Spleen (tissue), 11 donors: ENCODE measurements around the gene NR2E3. TPM values are rescaled to one million over a fixed set of nuclear protein-coding genes. Genes with fewer than 3 reads are reported as not detected.
"Not testable (repeated sequence)": the region's sequence is repeated elsewhere in the genome, so short reads cannot be mapped to it uniquely, and the experiment has no call there.

Experiments
- DNase-seq: peaks from one replicate; pipeline ENCODE4 v3.0.0-alpha.2; 2020
- H3K27ac ChIP-seq, 8 donors: fragments of 200-600 bp; sonication (generic) in 7 of 8; 1 replicate in 4 of 8; 2 replicates in 4 of 8; pipeline versions ENCODE4 v1.5.0 to v1.8.0; 2016 to 2021; ENCODE audit warnings: inconsistent platforms in 4 of 8, mild to moderate bottlenecking in 4 of 8, moderate library complexity in 1 of 8
- H3K27me3 ChIP-seq, 7 donors: fragments of 200-600 bp; sonication (generic) in 6 of 7; replicated peaks in 1 of 7; 1 replicate in 4 of 7; 2 replicates in 3 of 7; pipeline versions ENCODE4 v1.5.0 to v1.8.0; 2016 to 2021; ENCODE audit warnings: inconsistent platforms in 3 of 7, mild to moderate bottlenecking in 1 of 7
- H3K36me3 ChIP-seq, 6 donors: fragments of 200-600 bp; sonication (generic) in 5 of 6; 1 replicate in 4 of 6; 2 replicates in 2 of 6; pipeline versions ENCODE4 v1.5.0 to v1.8.0; 2016 to 2021; ENCODE audit warnings: inconsistent platforms in 2 of 6
- H3K4me1 ChIP-seq, 6 donors: fragments of 200-600 bp; sonication (generic) in 5 of 6; 1 replicate in 3 of 6; 2 replicates in 3 of 6; pipeline versions ENCODE4 v1.5.0 to v1.8.0; 2016 to 2021; ENCODE audit warnings: inconsistent platforms in 3 of 6
- H3K4me3 ChIP-seq, 8 donors: fragments of 200-600 bp; sonication (generic) in 7 of 8; 1 replicate in 4 of 8; 2 replicates in 4 of 8; pipeline versions ENCODE4 v1.5.0 to v1.8.0; 2016 to 2021; ENCODE audit warnings: inconsistent platforms in 4 of 8, mild to moderate bottlenecking in 4 of 8, moderate library complexity in 2 of 8
- H3K9me3 ChIP-seq, 8 donors: fragments of 200-600 bp; sonication (generic) in 7 of 8; 1 replicate in 4 of 8; 2 replicates in 4 of 8; pipeline versions ENCODE4 v1.5.0 to v1.8.0; 2016 to 2021; ENCODE audit warnings: inconsistent platforms in 4 of 8
- POLR2A ChIP-seq, 3 donors: fragments of 450-650 bp; IDR thresholded peaks; one replicate each; pipeline ENCODE4 v1.5.1; 2017; ENCODE audit warnings: antibody characterized with exemption in 3 of 3, mild to moderate bottlenecking in 1 of 3
- POLR2AphosphoS5 ChIP-seq, 3 donors: sonication (generic); formaldehyde crosslinking; IDR thresholded peaks; one replicate each; pipeline ENCODE4 v1.5.1; 2017; ENCODE audit warnings: antibody characterized with exemption in 3 of 3
- WGBS, 5 donors: extraction: QIAGEN DNeasy Blood & Tissue Kit in 3 of 5; methylation state at CpG; one replicate each; pipeline versions ENCODE4 v1.1.5 to v1.1.7; 2013 to 2018; 5-methylcytosine and 5-hydroxymethylcytosine counted together
- intact Hi-C: fragments of 100-400 bp; cut with DNase I; formaldehyde crosslinking; loops from one replicate; pipeline ENCODE4 v1.15.0; 2023; ENCODE audit warnings: low total_unique reads
- polyA plus RNA-seq, 3 donors: library from polyadenylated mRNA; stranded (reverse); fragments of 200-250 nt; gene quantifications; one replicate each; pipeline ENCODE4 v1.2.1, GENCODE V29; 2013
- small RNA-seq, 4 donors: library from RNA; depleted of rRNA; stranded (forward); fragments of <200 nt; gene quantifications; one replicate each; pipeline ENCODE3, GENCODE V24; 2016
- total RNA-seq, 7 donors: library from RNA; depleted of rRNA in 3 of 7; stranded (reverse); fragments of >200 nt in 3 of 7; fragmentation: NEBNext Ultra II Directional in 4 of 7; extraction: Animal tissue kit (Norgen Biotek cat#: 25700) in 4 of 7; gene quantifications; one replicate each; pipeline versions ENCODE4 v1.1.0 to v1.2.1, GENCODE V29; 2016 to 2021
- TF ChIP-seq, protein P1 (sequence below), 11 experiments: fragments of 200-600 bp in 7 of 11; fragments of 450-650 bp in 4 of 11; sonication (generic) in 4 of 11; IDR thresholded peaks in 8 of 11; conservative IDR thresholded peaks in 3 of 11; 1 replicate in 7 of 11; 2 replicates in 4 of 11; pipeline versions ENCODE4 v1.4.0 to v1.8.0; 2016 to 2021; ENCODE audit warnings: antibody characterized with exemption in 11 of 11, inconsistent platforms in 4 of 11, mild to moderate bottlenecking in 1 of 11
- donor health status: healthy with polysubstance abuse.
- donor health status: DM: no; HTN: no; CAD: no; lungs with moderate emphysema.
- donor health status: DM: no; HTN: no; CAD: no.
- donor health status: Bipolar disorder and iron deficiency.
- donor health status: healthy.
- donor health status: DM: no; HTN: no; CAD: no.
- donor health status: DM: yes; HTN: yes; CAD: no.

The NR2E3 gene
- total and polyA plus RNA-seq, 10 donors = 0.10 to 0.68 TPM; not detected in 8

DNA sequence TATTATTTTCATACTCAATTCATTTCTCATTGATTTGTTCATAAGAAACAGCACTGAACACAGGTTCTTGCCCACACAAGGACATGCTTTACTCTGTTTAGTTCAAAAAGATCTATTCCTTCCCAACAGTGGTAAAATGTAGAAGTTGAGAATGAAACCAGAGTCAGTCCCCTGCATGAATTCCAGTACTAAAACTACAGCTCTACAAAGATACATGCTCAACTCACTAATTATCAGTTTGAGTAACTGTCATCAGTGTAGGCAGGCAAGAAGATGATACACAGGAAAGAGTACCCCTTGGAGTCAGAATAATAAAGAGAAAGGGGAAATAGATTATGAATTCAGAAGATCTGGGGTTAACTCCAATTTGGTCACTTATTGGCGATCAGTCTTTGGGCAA lies 43.2 kb downstream of the NR2E3 start:
- Histone ChIP-seq H3K4me3 (no peak overlapping the region), H3K9me3 (peaks cover 0 to 3% (median 0%) of the 10 kb centered on the region in 8 donors), H3K4me1 (no peaks in the 10 kb centered on the region), H3K36me3 (peaks cover 3 to 82% (median 36%) of the 10 kb centered on the region in 6 donors), H3K27me3 (no peaks in the 10 kb centered on the region), H3K27ac (no peak overlapping the region)
- intact Hi-C loops = no loop called here
- WGBS, 5 donors = 72 to 94% (median 83%) methylated on average over 1 of the region's 1 CpG
- DNase-seq = no peak
- TF ChIP-seq POLR2AphosphoS5 (IDR thresholded peaks at IDR 0.05) (no peak), POLR2A (IDR thresholded peaks at IDR 0.05) (no peak)
- TF ChIP-seq, protein P1, sequence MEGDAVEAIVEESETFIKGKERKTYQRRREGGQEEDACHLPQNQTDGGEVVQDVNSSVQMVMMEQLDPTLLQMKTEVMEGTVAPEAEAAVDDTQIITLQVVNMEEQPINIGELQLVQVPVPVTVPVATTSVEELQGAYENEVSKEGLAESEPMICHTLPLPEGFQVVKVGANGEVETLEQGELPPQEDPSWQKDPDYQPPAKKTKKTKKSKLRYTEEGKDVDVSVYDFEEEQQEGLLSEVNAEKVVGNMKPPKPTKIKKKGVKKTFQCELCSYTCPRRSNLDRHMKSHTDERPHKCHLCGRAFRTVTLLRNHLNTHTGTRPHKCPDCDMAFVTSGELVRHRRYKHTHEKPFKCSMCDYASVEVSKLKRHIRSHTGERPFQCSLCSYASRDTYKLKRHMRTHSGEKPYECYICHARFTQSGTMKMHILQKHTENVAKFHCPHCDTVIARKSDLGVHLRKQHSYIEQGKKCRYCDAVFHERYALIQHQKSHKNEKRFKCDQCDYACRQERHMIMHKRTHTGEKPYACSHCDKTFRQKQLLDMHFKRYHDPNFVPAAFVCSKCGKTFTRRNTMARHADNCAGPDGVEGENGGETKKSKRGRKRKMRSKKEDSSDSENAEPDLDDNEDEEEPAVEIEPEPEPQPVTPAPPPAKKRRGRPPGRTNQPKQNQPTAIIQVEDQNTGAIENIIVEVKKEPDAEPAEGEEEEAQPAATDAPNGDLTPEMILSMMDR (IDR thresholded peaks at IDR 0.05 in 8 of 11, conservative IDR thresholded peaks at IDR 0.05 in 3 of 11) = no peak

DNA sequence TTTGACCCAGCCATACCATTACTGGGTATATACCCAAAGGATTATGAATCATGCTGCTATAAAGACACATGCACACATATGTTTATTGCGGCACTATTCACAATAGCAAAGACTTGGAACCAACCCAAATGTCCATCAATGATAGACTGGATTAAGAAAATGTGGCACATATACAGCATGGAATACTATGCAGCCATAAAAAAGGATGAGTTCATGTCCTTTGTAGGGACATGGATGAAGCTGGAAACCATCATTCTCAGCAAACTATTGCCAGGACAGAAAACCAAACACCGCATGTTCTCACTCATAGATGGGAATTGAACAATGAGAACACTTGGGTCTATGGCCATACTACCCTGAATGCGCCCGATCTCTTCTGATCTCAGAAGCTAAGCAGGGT lies 47.9 kb downstream of the NR2E3 start:
- H3K27ac ChIP-seq, H3K9me3 ChIP-seq, DNase-seq, H3K4me3 ChIP-seq, H3K27me3 ChIP-seq, H3K4me1 ChIP-seq, intact Hi-C loops: not testable (repeated sequence)
- WGBS, 5 donors = 76 to 98% (median 94%) methylated on average over 4 of the region's 4 CpGs
- H3K36me3 ChIP-seq = peaks cover 0 to 70% (median 11%) of the 10 kb centered on the region in 6 donors

Small RNAs within 50 kb of the gene (small RNA-seq; reads per million reads assigned to genes)
- gene RNA5SP399 = 0 to 0.34 (median 0.16) reads per million in 4 donors
